Measurements from ENCODE around the gene HRH2.

Gene HRH2

DNA sequence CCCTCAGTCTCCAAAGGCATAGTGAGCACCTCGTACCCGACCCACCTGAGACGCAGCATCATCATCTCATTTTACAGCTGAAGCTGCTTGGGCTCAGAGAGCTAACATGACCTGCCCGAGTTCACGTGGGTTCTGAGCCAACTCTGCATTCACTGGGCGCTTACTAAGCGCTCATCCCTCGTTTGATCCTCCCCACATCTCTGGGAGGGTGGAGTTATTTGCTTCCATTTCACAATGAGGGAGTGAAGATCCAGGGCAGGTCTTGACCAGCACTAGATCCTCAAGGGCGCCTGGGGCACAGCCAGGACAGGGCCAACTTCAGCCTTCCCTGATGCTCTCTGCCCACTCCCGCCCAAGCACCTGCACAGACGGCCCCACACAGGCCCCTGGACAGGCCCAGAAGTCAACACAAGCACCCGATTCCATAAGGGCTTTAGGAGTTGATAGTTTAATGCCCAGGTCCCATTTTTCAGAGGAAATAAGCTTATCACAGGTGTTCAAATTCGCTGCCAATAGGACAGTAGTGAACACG is 80.8 kb downstream of the HRH2 start:
- H3K4me3 ChIP-seq (ENCODE audit: low read depth, low read length) = no peak overlapping the region
- TF ChIP-seq CTCF (IDR thresholded peaks at IDR 0.05; ENCODE audit: insufficient read depth, low read length, missing control alignments) = no peak
- DNase-seq (ENCODE audit: low read depth, low spot score) = no peak
- POLR2A ChIA-PET = no interaction called here
- CTCF ChIA-PET = interaction anchor here (3.1 kb wide), 1 partner anchor 9 kb away, joined by 12 read pairs; no protein-coding TSS in a partner anchor

DNA sequence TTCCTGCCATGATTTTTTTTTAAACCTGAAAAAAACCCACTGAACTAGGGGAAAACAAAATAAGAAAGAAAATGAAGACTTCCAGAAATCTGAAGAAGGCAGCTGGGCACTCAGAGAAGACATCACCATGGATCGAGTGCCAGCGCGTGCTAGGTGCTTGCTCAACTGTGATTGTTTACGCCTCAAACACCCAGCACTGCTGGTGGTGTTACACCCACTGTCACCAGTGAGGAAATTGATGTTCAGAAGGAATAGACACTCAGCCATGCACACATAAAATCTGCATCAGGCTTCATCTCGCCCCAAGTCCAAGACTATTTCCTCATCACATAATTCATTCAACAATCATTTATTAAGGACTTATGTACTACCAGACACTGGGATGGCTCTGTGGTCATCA is 82.1 kb downstream of the HRH2 start:
- TF ChIP-seq CTCF (IDR thresholded peaks at IDR 0.05; ENCODE audit: insufficient read depth, low read length, missing control alignments) = no peak
- H3K4me3 ChIP-seq (ENCODE audit: low read depth, low read length) = no peak overlapping the region
- POLR2A ChIA-PET = no interaction called here
- no peak for DNase-seq (ENCODE audit: low read depth, low spot score)
- CTCF ChIA-PET = interaction anchor here (3.1 kb wide), 1 partner anchor 10 kb away, joined by 12 read pairs; no protein-coding TSS in a partner anchor

DNA sequence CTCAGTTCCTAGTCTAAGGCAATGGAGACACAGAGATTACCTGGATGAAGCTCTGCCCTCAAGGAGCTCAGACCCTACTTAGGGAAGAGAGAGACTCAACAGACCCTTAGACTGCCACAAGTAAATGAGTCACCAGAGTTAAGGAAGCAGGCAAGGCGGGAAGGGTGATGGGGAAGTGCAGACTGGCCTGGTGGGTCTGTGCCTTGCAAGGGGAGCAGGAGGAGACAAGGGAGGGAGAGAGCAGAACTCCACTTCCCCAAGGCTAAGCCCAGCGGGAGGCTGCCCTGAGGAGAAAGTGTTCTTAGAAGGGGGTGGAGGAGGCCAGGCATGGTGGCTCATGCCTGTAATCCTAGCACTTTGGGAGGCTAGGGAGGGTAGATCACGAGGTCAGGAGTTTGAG is 83.7 kb downstream of the HRH2 start:
- TF ChIP-seq CTCF (IDR thresholded peaks at IDR 0.05; ENCODE audit: insufficient read depth, low read length, missing control alignments) = no peak
- DNase-seq (ENCODE audit: low read depth, low spot score) = no peak
- no peak overlapping the region for H3K4me3 ChIP-seq (ENCODE audit: low read depth, low read length)
- ChIA-PET POLR2A (no interaction called here), CTCF (interaction anchor here (1.2 kb wide), 1 partner anchor 12 kb away, joined by 3 read pairs; no protein-coding TSS in a partner anchor)

- TF ChIP-seq CTCF (IDR thresholded peaks at IDR 0.05; ENCODE audit: insufficient read depth, low read length, missing control alignments) = no peak
- no peak overlapping the region for H3K4me3 ChIP-seq (ENCODE audit: low read depth, low read length)
- no peak for DNase-seq (ENCODE audit: low read depth, low spot score)
- POLR2A ChIA-PET = no interaction called here
- CTCF ChIA-PET = interaction anchor here (1.2 kb wide), 1 partner anchor 13 kb away, joined by 3 read pairs; no protein-coding TSS in a partner anchor
These were observed 84.6 kb downstream of the HRH2 start for GRCh38 chr5:175742290-175742994.

DNA sequence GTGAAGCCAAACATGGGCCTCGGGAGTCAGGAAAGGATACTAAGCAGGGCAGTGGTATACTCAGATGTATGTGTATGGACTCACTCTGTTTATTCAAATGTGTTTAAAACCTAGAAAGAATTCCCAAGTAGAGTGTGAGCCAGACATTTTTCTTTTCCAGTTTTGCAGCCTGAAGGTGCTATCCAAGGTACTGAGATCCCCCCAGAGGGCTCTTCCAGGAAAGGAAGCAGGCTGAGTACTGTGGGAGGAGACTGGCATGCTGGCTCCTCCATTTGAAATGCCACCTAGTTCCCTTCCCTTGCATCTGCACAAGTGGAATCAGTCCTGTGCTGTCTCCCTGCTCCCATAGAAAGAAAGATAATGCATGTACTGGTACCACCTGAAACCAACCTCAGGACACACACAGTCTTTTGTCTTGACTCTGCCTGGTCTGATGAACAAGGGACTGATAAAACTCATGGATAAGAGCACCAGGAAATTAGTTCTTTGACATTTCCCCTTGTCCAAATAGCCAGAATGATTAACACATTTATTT is 85.9 kb downstream of the HRH2 start:
- no peak overlapping the region for H3K4me3 ChIP-seq (ENCODE audit: low read depth, low read length)
- POLR2A ChIA-PET = no interaction called here
- no peak for DNase-seq (ENCODE audit: low read depth, low spot score)
- CTCF ChIA-PET = no interaction called here
- TF ChIP-seq CTCF (IDR thresholded peaks at IDR 0.05; ENCODE audit: insufficient read depth, low read length, missing control alignments) = no peak

- ChIA-PET CTCF (no interaction called here), POLR2A (no interaction called here)
- DNase-seq (ENCODE audit: low read depth, low spot score) = no peak
- H3K4me3 ChIP-seq (ENCODE audit: low read depth, low read length) = no peak overlapping the region
- TF ChIP-seq CTCF (IDR thresholded peaks at IDR 0.05; ENCODE audit: insufficient read depth, low read length, missing control alignments) = no peak
These were observed 87.3 kb downstream of the HRH2 start for GRCh38 chr5:175745210-175745609.
